ENCODE data around the gene JUNB. TPM values are rescaled to one million over a fixed set of nuclear protein-coding genes. Genes with fewer than 3 reads are reported as not detected.

JUNB gene
- total RNA-seq, 1 experiment from 2014 or later: 28.3 TPM

DNA sequence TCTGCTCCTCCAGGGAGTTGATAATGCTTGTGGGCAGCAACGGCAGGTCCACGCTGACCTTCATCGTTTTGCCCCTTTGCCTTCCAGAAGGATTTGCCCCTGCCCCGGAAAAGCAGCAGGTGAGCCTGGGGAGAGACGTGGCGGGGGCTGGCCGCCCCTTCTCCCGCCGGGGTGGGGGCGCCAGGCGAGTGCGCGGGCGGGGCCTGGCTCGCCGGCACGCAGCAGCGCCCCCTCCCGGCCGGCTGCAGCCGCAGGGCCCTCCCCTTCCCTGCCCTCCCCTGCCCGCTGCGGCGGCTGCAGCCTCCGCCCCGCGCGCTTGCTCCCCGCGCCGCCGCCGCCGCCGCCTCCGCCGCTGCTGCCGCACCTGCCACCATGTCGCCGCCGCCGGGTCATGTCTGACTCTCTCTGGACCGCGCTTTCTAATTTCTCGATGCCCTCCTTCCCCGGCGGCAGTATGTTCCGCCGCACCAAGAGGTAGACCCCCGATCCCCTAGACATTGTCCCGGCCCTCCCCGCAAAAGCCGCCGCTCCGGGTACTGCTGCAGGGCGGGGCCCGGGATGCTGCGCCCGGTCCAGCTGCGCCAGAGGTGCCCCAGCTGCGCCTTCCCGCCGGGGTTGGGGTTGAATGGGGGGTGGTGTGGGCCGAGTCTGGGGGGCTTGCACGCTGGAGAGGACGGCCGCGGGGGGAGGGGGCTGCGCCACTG is 47.0 kb downstream of the JUNB start, which contains the start of gene MAST1:
Gene MAST1, plus strand, starts transcription at position 334 of the 704 bp plus-strand sequence. Its CDS starts 58 bp downstream, at position 392.
- in situ Hi-C loops (cut with HindIII; ENCODE audit: low sequenced_read_pairs): no loop called here

DNA sequence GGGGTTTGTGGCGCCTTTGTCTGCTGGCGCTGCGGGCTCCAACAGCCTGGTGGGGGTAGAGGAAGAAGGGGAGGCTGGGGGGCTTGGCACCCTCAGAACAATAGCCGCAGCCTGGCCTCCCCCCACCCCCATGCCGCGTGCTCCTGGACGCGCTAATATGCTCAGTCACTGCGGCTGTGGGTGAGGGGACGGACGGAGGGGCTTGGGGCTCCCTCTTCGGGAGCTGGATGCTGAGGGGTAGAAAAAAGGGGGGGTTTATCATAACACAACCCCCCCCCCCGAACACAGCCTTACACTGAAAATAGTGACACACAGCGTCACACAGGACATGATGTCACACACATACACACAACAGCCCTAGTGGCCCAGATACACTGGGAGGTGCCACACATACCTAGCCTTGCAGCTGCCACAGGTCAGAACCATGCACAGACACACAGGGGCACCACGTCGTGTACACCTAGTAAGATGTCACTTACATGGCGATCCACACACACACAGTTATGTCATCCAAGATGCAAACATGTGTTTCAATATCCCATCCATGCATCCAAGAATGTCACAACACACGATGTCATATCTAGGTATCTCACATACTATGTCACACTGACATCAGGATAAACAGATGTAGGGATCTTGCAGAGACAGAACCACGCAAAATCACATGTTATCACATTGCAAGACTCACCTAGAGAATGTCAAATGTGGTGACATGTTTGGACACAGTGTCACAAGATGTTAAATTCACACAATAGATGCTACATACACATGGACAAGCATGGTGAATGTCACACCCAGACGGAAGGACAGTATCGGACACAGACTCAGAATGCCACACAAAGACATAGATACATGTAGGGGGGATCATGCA is 47.8 kb downstream of the JUNB start:
- peak; percentile 75 for DNase-seq (ENCODE audit: low spot score)
- in situ Hi-C loops (cut with HindIII; ENCODE audit: low sequenced_read_pairs): no loop called here

More for the DNA sequence above, 47.0 kb downstream of the JUNB start, which contains the start of gene MAST1:
- peak; percentile 81 for DNase-seq (ENCODE audit: low spot score)

DNA sequence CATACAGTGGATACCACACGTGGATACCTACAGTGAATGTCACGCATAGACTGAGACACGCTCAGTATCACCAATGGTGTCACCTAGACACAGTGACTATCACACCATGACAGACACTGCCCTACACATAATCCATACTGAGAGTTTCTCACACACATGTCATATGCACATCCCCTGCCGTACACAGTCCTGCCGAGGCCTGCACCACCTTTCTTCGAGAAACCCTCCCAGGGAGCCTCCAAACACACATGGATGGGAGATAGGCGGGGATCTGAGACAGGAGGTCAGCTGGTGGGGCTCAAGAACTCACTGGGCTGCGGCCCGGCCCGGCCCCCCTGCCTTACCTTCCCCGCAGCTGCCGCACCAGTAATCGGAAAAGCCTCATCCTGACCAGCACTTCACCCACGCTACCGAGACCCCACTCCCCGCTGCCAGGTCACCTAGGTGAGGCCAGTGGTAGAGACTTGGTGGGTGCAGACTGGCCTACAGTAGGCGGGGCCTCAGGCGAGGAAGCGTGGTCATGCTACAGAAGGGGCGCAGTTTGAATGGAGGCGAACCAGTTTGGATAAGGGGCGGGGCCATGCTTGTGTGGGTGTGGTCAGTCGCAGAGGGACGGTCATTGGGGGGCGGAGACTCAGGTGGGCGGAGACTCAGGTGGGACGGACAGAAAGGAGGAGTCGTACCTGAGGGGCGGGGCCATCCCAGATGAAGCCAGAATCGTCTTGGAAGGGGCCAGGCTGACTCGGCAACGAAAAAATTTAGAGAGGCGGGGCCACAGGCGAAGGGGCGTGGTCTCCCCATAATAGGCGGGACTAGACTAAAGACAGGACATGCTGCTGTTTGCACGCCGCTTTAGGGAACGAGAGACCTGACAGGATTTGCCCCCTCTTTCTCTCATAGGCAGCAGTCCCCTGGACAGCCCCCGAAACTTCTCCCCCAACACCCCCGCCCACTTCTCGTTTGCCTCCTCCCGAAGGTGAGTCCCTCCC is 49.1 kb downstream of the JUNB start:
- in situ Hi-C loops (cut with HindIII; ENCODE audit: low sequenced_read_pairs): no loop called here
- DNase-seq (ENCODE audit: low spot score): peak; percentile 93

DNA sequence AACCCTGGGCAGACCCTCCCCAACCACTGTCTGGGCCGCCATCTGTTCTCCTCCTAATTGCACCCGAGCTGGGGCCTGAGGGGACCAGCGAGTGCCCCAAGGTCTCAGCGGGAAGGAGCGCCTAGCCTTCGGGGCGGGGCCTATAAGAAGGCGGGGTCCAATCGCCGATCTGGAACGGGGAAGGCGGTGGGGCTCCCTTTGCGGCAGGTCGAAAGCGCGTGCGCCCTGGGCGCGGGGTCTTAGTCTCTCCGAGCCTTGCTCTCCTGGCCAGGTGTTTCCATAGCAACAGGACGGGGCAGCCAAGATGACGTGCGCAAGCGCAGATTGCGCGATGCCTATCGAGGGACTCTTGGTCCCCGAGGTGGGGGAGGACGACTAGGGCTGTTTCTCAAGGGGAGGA is 49.8 kb downstream of the JUNB start:
- in situ Hi-C loops (cut with HindIII; ENCODE audit: low sequenced_read_pairs): no loop called here
- DNase-seq (ENCODE audit: low spot score): peak; percentile 83

GRCh38 chr19:12842511-12842910 is 51.2 kb downstream of the JUNB start:
- DNase-seq (ENCODE audit: low spot score): no peak
- in situ Hi-C loops (cut with HindIII; ENCODE audit: low sequenced_read_pairs): no loop called here

Other genes with a start within 250 kb of the JUNB start
- 6.4 TPM in 2 replicates for gene ZNF564, start 240.0 kb upstream of the JUNB start, total RNA-seq (2014; rRNA removed; shearing (Covaris generic))
- 3.9 and 4.8 TPM in 2 replicates for gene ZNF490, start 180.7 kb upstream of the JUNB start, total RNA-seq (2014; rRNA removed; shearing (Covaris generic))
- gene ZNF791, start 180.6 kb upstream of the JUNB start, total RNA-seq (2014; rRNA removed; shearing (Covaris generic)): 3.8 and 9.2 TPM in 2 replicates
- gene MAN2B1, start 124.7 kb upstream of the JUNB start, total RNA-seq (2014; rRNA removed; shearing (Covaris generic)): 30.0 and 58.1 TPM in 2 replicates
- 10.9 and 17.9 TPM in 2 replicates for gene WDR83, start 124.7 kb upstream of the JUNB start, total RNA-seq (2014; rRNA removed; shearing (Covaris generic))
- gene DHPS, start 109.6 kb upstream of the JUNB start, total RNA-seq (2014; rRNA removed; shearing (Covaris generic)): 70.6 and 99.0 TPM in 2 replicates
- gene GNG14, start 103.5 kb upstream of the JUNB start, total RNA-seq (2014; rRNA removed; shearing (Covaris generic)): not detected in 2 replicates
- gene FBXW9, start 94.9 kb upstream of the JUNB start, total RNA-seq (2014; rRNA removed; shearing (Covaris generic)): 39.2 and 41.6 TPM in 2 replicates
- gene TNPO2, start 67.6 kb upstream of the JUNB start, total RNA-seq (2014; rRNA removed; shearing (Covaris generic)): 43.9 and 63.1 TPM in 2 replicates
- gene TRIR, start 56.8 kb upstream of the JUNB start, total RNA-seq (2014; rRNA removed; shearing (Covaris generic)): 621 and 678 TPM in 2 replicates
- gene GET3, start 54.0 kb upstream of the JUNB start, total RNA-seq (2014; rRNA removed; shearing (Covaris generic)): 232 and 263 TPM in 2 replicates
- not detected in 2 replicates for gene BEST2, start 39.7 kb upstream of the JUNB start, total RNA-seq (2014; rRNA removed; shearing (Covaris generic))
- gene HOOK2, start 15.9 kb upstream of the JUNB start, total RNA-seq (2014; rRNA removed; shearing (Covaris generic)): 19.4 and 20.2 TPM in 2 replicates
- 290 and 300 TPM in 2 replicates for gene PRDX2, start 10.3 kb downstream of the JUNB start, total RNA-seq (2014; rRNA removed; shearing (Covaris generic))
- not detected in 2 replicates for gene THSD8, start 10.6 kb downstream of the JUNB start, total RNA-seq (2014; rRNA removed; shearing (Covaris generic))
- 69.1 and 124 TPM in 2 replicates for gene RNASEH2A, start 15.1 kb downstream of the JUNB start, total RNA-seq (2014; rRNA removed; shearing (Covaris generic))
- gene RTBDN, start 43.1 kb downstream of the JUNB start, total RNA-seq (2014; rRNA removed; shearing (Covaris generic)): 5.7 and 8.0 TPM in 2 replicates
- 20.4 and 22.6 TPM in 2 replicates for gene MAST1, start 47.0 kb downstream of the JUNB start, total RNA-seq (2014; rRNA removed; shearing (Covaris generic))
- 68.1 and 68.4 TPM in 2 replicates for gene DNASE2, start 90.0 kb downstream of the JUNB start, total RNA-seq (2014; rRNA removed; shearing (Covaris generic))
- not detected in 2 replicates for gene KLF1, start 95.7 kb downstream of the JUNB start, total RNA-seq (2014; rRNA removed; shearing (Covaris generic))
- 90.3 and 125 TPM in 2 replicates for gene GCDH, start 99.7 kb downstream of the JUNB start, total RNA-seq (2014; rRNA removed; shearing (Covaris generic))
- gene SYCE2, start 127.8 kb downstream of the JUNB start, total RNA-seq (2014; rRNA removed; shearing (Covaris generic)): 0.17 and 0.31 TPM in 2 replicates
- 142 and 150 TPM in 2 replicates for gene FARSA, start 142.2 kb downstream of the JUNB start, total RNA-seq (2014; rRNA removed; shearing (Covaris generic))
- gene CALR, start 147.1 kb downstream of the JUNB start, total RNA-seq (2014; rRNA removed; shearing (Covaris generic)): 1,471 and 1,755 TPM in 2 replicates
- gene RAD23A, start 154.4 kb downstream of the JUNB start, total RNA-seq (2014; rRNA removed; shearing (Covaris generic)): 76.4 and 88.8 TPM in 2 replicates
- 79.7 and 124 TPM in 2 replicates for gene GADD45GIP1, start 165.7 kb downstream of the JUNB start, total RNA-seq (2014; rRNA removed; shearing (Covaris generic))
- gene DAND5, start 178.1 kb downstream of the JUNB start, total RNA-seq (2014; rRNA removed; shearing (Covaris generic)): 0.18 TPM in 1 of 2 replicates, not detected in the other
- 0.86 and 3.6 TPM in 2 replicates for gene NFIX, start 204.0 kb downstream of the JUNB start, total RNA-seq (2014; rRNA removed; shearing (Covaris generic))